Measurements from ENCODE around the gene SUCLG2.

The SUCLG2 gene

DNA sequence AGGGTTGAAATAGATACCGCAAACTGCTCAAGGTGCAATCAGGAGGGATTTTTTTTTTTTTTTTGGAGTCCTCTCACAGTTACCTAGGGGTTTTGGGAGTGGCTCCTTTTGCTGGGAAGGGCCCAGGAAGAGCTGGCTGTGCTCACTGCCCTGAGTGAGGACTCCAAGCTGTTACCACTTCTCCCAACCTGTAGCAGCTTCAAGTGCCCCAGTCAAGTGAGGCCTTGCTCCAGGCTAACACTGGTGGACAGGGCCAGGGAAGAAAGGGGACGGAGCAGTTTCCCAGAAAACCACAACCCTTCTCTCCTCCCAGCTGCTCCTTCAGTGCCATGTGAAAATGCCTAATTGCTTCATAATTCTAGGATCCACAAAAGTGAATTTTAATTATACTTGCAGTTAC, 274.3 kb downstream of the SUCLG2 start:
- H3K23ac ChIP-seq (ENCODE audit: low read length in 2 of 2), result no peak overlapping the region
- H3K4me1 ChIP-seq (ENCODE audit: control insufficient read depth, insufficient read depth, low read depth, low read length), result no peaks in the 10 kb centered on the region
- H4K91ac ChIP-seq (ENCODE audit: low read length), result no peak overlapping the region
- H3K9ac ChIP-seq (ENCODE audit: low read length), result no peak overlapping the region
- H3K4me2 ChIP-seq (ENCODE audit: low read length, poor library complexity, severe bottlenecking), result no peak overlapping the region
- no peak overlapping the region for H3K27ac ChIP-seq (ENCODE audit: low read length, poor library complexity, severe bottlenecking)
- H2AK5ac ChIP-seq (ENCODE audit: low read length, severe bottlenecking), result no peak overlapping the region
- H2AFZ ChIP-seq (ENCODE audit: low read depth, low read length), result no peak overlapping the region
- H2BK5ac ChIP-seq (ENCODE audit: low read depth, low read length, poor library complexity, severe bottlenecking), result no peak overlapping the region
- no peaks in the 10 kb centered on the region for H3K27me3 ChIP-seq (ENCODE audit: control insufficient read depth in 1 of 2, insufficient read depth in 1 of 2, low read length in 2 of 2)
- no peak overlapping the region for H2BK12ac ChIP-seq (ENCODE audit: low read length in 2 of 2)
- no peak overlapping the region for H3K18ac ChIP-seq (ENCODE audit: low read depth in 1 of 2, low read length in 2 of 2)
- DNase-seq, result no peak
- peaks cover 6% of the 10 kb centered on the region for H3K79me1 ChIP-seq (replicated peaks; ENCODE audit: low read length, poor library complexity, severe bottlenecking)
- H2BK120ac ChIP-seq (ENCODE audit: low read depth, low read length), result no peak overlapping the region
- H4K8ac ChIP-seq (ENCODE audit: low read length), result no peak overlapping the region
- WGBS, result 92% methylated on average over 2 of the region's 2 CpGs
- H3K36me3 ChIP-seq (ENCODE audit: control insufficient read depth in 1 of 2, insufficient read depth in 2 of 2, low read depth in 1 of 2, low read length in 2 of 2), result peaks cover 5 to 9% of the 10 kb centered on the region in 2 experiments
- H3K4me3 ChIP-seq (ENCODE audit: insufficient read depth in 1 of 2, low read depth in 1 of 2, low read length in 2 of 2), result no peak overlapping the region
- H3K4ac ChIP-seq (ENCODE audit: low read depth in 1 of 2, low read length in 2 of 2), result no peak overlapping the region
- H2BK15ac ChIP-seq (ENCODE audit: low read depth, poor library complexity, severe bottlenecking), result no peak overlapping the region
- H3K9me3 ChIP-seq (ENCODE audit: control insufficient read depth, low read length), result no peaks in the 10 kb centered on the region
- H3K14ac ChIP-seq (ENCODE audit: low read length in 2 of 2), result no peak overlapping the region

DNA sequence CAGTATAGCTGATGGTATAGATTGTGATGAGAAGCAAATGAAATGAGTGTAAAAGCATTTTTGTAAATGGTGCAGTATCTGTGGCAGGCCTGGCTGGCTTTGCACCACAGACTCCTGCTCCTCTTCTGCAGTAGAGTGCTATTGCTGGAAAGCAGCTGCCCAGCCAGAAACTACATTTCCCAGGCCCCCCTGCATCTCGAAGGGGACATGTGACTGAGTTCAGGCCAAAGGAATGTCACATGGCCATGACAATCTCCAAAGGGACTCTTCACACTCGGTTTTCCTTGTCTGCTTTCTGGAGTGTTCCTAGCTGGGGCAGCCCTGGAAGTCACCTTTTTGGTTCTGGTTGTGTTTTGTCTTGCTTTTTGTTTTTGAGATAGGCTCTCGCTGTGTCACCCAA, 277.1 kb downstream of the SUCLG2 start:
- Histone ChIP-seq H3K9ac (ENCODE audit: low read length) (no peak overlapping the region), H2BK120ac (ENCODE audit: low read depth, low read length) (no peak overlapping the region), H3K79me1 (replicated peaks; ENCODE audit: low read length, poor library complexity, severe bottlenecking) (peaks cover 3% of the 10 kb centered on the region), H2AFZ (ENCODE audit: low read depth, low read length) (no peak overlapping the region), H3K18ac (ENCODE audit: low read depth in 1 of 2, low read length in 2 of 2) (no peak overlapping the region), H3K27ac (ENCODE audit: low read length, poor library complexity, severe bottlenecking) (no peak overlapping the region), H2BK15ac (ENCODE audit: low read depth, poor library complexity, severe bottlenecking) (no peak overlapping the region), H3K23ac (ENCODE audit: low read length in 2 of 2) (no peak overlapping the region), H3K4ac (ENCODE audit: low read depth in 1 of 2, low read length in 2 of 2) (no peak overlapping the region), H3K4me2 (ENCODE audit: low read length, poor library complexity, severe bottlenecking) (no peak overlapping the region), H3K4me1 (ENCODE audit: control insufficient read depth, insufficient read depth, low read depth, low read length) (no peaks in the 10 kb centered on the region), H3K14ac (ENCODE audit: low read length in 2 of 2) (no peak overlapping the region), H3K4me3 (ENCODE audit: insufficient read depth in 1 of 2, low read depth in 1 of 2, low read length in 2 of 2) (no peak overlapping the region), H3K9me3 (ENCODE audit: control insufficient read depth, low read length) (no peaks in the 10 kb centered on the region), H4K8ac (ENCODE audit: low read length) (no peak overlapping the region), H3K36me3 (ENCODE audit: control insufficient read depth in 1 of 2, insufficient read depth in 2 of 2, low read depth in 1 of 2, low read length in 2 of 2) (peaks cover 5 to 23% of the 10 kb centered on the region in 2 experiments), H2BK12ac (ENCODE audit: low read length in 2 of 2) (no peak overlapping the region), H3K27me3 (ENCODE audit: control insufficient read depth in 1 of 2, insufficient read depth in 1 of 2, low read length in 2 of 2) (no peaks in the 10 kb centered on the region), H2AK5ac (ENCODE audit: low read length, severe bottlenecking) (no peak overlapping the region), H4K91ac (ENCODE audit: low read length) (no peak overlapping the region), H2BK5ac (ENCODE audit: low read depth, low read length, poor library complexity, severe bottlenecking) (no peak overlapping the region)
- peak; percentile 24 for DNase-seq
- WGBS, result 64% methylated on average over 2 of the region's 3 CpGs

DNA sequence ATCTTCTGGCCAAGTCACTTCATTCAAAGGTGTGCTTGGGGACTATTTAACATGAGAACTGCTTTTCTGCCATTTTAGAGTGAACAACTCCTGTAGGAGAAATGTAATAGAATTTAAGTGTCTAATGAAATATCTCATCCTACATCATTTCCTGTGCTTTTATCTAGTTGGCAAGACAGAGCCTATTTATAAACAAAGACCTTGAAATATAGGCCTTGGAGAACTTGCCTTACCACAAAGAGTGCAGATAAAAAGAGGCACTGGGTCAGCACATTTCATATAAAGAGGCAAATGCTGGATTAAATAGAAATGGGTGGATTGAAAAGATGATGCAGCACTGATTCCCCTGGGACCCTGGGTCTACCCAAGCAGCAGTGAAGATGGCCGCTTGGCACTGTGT, 278.0 kb downstream of the SUCLG2 start:
- no CpG with 5 or more reads among the region's 1 CpG for WGBS
- no peak overlapping the region for H3K4ac ChIP-seq (ENCODE audit: low read depth in 1 of 2, low read length in 2 of 2)

DNA sequence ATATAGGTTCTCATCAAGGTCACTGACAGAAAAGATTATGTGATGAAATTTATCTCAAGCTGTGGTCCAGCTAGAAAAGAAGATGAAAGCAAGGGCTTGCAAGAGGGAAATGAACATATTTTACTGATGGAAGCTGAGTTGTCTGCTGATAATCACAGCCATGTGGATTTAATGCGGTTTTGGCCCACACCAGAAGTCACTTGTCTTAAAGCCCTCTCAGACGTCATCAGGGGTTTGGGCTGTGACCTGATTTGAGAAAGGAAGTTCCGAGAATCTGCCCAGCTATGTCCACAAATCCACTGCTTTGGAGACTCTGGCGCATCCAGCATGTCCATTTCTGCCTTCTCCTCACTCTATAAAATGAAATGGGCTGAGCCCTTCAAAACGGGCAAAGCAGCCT, 278.4 kb downstream of the SUCLG2 start:
- no peak overlapping the region for H2BK5ac ChIP-seq (ENCODE audit: low read depth, low read length, poor library complexity, severe bottlenecking)
- peaks cover 5 to 29% of the 10 kb centered on the region in 2 experiments for H3K36me3 ChIP-seq (ENCODE audit: control insufficient read depth in 1 of 2, insufficient read depth in 2 of 2, low read depth in 1 of 2, low read length in 2 of 2)
- no peak overlapping the region for H4K8ac ChIP-seq (ENCODE audit: low read length)
- no peak for DNase-seq
- no peak overlapping the region for H3K23ac ChIP-seq (ENCODE audit: low read length in 2 of 2)
- no peak overlapping the region for H4K91ac ChIP-seq (ENCODE audit: low read length)
- H3K14ac ChIP-seq (ENCODE audit: low read length in 2 of 2), result no peak overlapping the region
- H2AFZ ChIP-seq (ENCODE audit: low read depth, low read length), result no peak overlapping the region
- 95% methylated on average over 5 of the region's 5 CpGs for WGBS
- H3K27ac ChIP-seq (ENCODE audit: low read length, poor library complexity, severe bottlenecking), result no peak overlapping the region
- no peaks in the 10 kb centered on the region for H3K27me3 ChIP-seq (ENCODE audit: control insufficient read depth in 1 of 2, insufficient read depth in 1 of 2, low read length in 2 of 2)
- H2BK120ac ChIP-seq (ENCODE audit: low read depth, low read length), result no peak overlapping the region
- H3K4me1 ChIP-seq (ENCODE audit: control insufficient read depth, insufficient read depth, low read depth, low read length), result no peaks in the 10 kb centered on the region
- no peak overlapping the region for H3K4ac ChIP-seq (ENCODE audit: low read depth in 1 of 2, low read length in 2 of 2)
- H3K4me2 ChIP-seq (ENCODE audit: low read length, poor library complexity, severe bottlenecking), result no peak overlapping the region
- H3K9ac ChIP-seq (ENCODE audit: low read length), result no peak overlapping the region
- H3K9me3 ChIP-seq (ENCODE audit: control insufficient read depth, low read length), result no peaks in the 10 kb centered on the region
- peaks cover 3% of the 10 kb centered on the region for H3K79me1 ChIP-seq (replicated peaks; ENCODE audit: low read length, poor library complexity, severe bottlenecking)
- H2BK12ac ChIP-seq (ENCODE audit: low read length in 2 of 2), result no peak overlapping the region
- H2AK5ac ChIP-seq (ENCODE audit: low read length, severe bottlenecking), result no peak overlapping the region
- H3K18ac ChIP-seq (ENCODE audit: low read depth in 1 of 2, low read length in 2 of 2), result no peak overlapping the region
- no peak overlapping the region for H3K4me3 ChIP-seq (ENCODE audit: insufficient read depth in 1 of 2, low read depth in 1 of 2, low read length in 2 of 2)
- H2BK15ac ChIP-seq (ENCODE audit: low read depth, poor library complexity, severe bottlenecking), result no peak overlapping the region

More for the DNA sequence above, 278.0 kb downstream of the SUCLG2 start:
- no peak overlapping the region for H2AK5ac ChIP-seq (ENCODE audit: low read length, severe bottlenecking)
- H3K27ac ChIP-seq (ENCODE audit: low read length, poor library complexity, severe bottlenecking), result no peak overlapping the region
- H3K9ac ChIP-seq (ENCODE audit: low read length), result no peak overlapping the region
- H3K4me2 ChIP-seq (ENCODE audit: low read length, poor library complexity, severe bottlenecking), result no peak overlapping the region
- peaks cover 5 to 29% of the 10 kb centered on the region in 2 experiments for H3K36me3 ChIP-seq (ENCODE audit: control insufficient read depth in 1 of 2, insufficient read depth in 2 of 2, low read depth in 1 of 2, low read length in 2 of 2)
- H2AFZ ChIP-seq (ENCODE audit: low read depth, low read length), result no peak overlapping the region
- H3K9me3 ChIP-seq (ENCODE audit: control insufficient read depth, low read length), result no peaks in the 10 kb centered on the region
- peaks cover 3% of the 10 kb centered on the region for H3K79me1 ChIP-seq (replicated peaks; ENCODE audit: low read length, poor library complexity, severe bottlenecking)
- no peak overlapping the region for H3K4me3 ChIP-seq (ENCODE audit: insufficient read depth in 1 of 2, low read depth in 1 of 2, low read length in 2 of 2)
- no peak overlapping the region for H3K14ac ChIP-seq (ENCODE audit: low read length in 2 of 2)
- no peak overlapping the region for H3K23ac ChIP-seq (ENCODE audit: low read length in 2 of 2)
- no peak overlapping the region for H2BK5ac ChIP-seq (ENCODE audit: low read depth, low read length, poor library complexity, severe bottlenecking)
- no peak overlapping the region for H2BK120ac ChIP-seq (ENCODE audit: low read depth, low read length)
- no peak overlapping the region for H4K8ac ChIP-seq (ENCODE audit: low read length)
- H3K4me1 ChIP-seq (ENCODE audit: control insufficient read depth, insufficient read depth, low read depth, low read length), result no peaks in the 10 kb centered on the region
- H2BK15ac ChIP-seq (ENCODE audit: low read depth, poor library complexity, severe bottlenecking), result no peak overlapping the region
- H2BK12ac ChIP-seq (ENCODE audit: low read length in 2 of 2), result no peak overlapping the region
- H3K27me3 ChIP-seq (ENCODE audit: control insufficient read depth in 1 of 2, insufficient read depth in 1 of 2, low read length in 2 of 2), result no peaks in the 10 kb centered on the region
- H4K91ac ChIP-seq (ENCODE audit: low read length), result no peak overlapping the region
- no peak overlapping the region for H3K18ac ChIP-seq (ENCODE audit: low read depth in 1 of 2, low read length in 2 of 2)
- peak; percentile 16 for DNase-seq
